Osteocyte (in vitro differentiated cells): Measurements from ENCODE around the gene PRRT2. TPM values are rescaled to one million over a fixed set of nuclear protein-coding genes. Genes with fewer than 3 reads are reported as not detected.
"Not testable (repeated sequence)": the region's sequence is repeated elsewhere in the genome, so short reads cannot be mapped to it uniquely, and the experiment has no call there.

Experiments
- DNase-seq: peaks from one replicate; pipeline ENCODE4 v3.0.0; 2021; ENCODE audit warnings: mixed read lengths; ENCODE audit not compliant: unreplicated experiment; ENCODE audit errors: extremely low spot score
- H3K27ac Mint-ChIP-seq: one replicate; pipeline ENCODE4 v1.8.0; 2021; ENCODE audit warnings: mild to moderate bottlenecking, mixed read lengths; ENCODE audit not compliant: unreplicated experiment
- H3K27me3 Mint-ChIP-seq: one replicate; pipeline ENCODE4 v1.8.0; 2021; ENCODE audit warnings: mixed read lengths; ENCODE audit not compliant: unreplicated experiment
- H3K36me3 Mint-ChIP-seq: one replicate; pipeline ENCODE4 v1.8.0; 2021; ENCODE audit warnings: mixed read lengths; ENCODE audit not compliant: unreplicated experiment
- H3K4me1 Mint-ChIP-seq: one replicate; pipeline ENCODE4 v1.8.0; 2021; ENCODE audit warnings: mixed read lengths; ENCODE audit not compliant: unreplicated experiment
- H3K4me3 Mint-ChIP-seq: one replicate; pipeline ENCODE4 v1.8.0; 2021; ENCODE audit warnings: mild to moderate bottlenecking, moderate library complexity, mixed read lengths; ENCODE audit not compliant: unreplicated experiment
- H3K9me3 Mint-ChIP-seq: one replicate; pipeline ENCODE4 v1.8.0; 2021; ENCODE audit warnings: mixed read lengths; ENCODE audit not compliant: unreplicated experiment
- total RNA-seq: library from RNA; stranded (reverse); gene quantifications from 2 replicates; pipeline ENCODE4 v1.2.1, GENCODE V29; 2021
- TF ChIP-seq, protein P1 (sequence below): fragments of 200-600 bp; sonication (generic); IDR thresholded peaks from 2 replicates; pipeline ENCODE4 v1.5.0; 2021; ENCODE audit warnings: antibody characterized with exemption, mild to moderate bottlenecking, moderate library complexity

The PRRT2 gene
- total RNA-seq, 1 donor from 2014 or later: 13.4 TPM

DNA sequence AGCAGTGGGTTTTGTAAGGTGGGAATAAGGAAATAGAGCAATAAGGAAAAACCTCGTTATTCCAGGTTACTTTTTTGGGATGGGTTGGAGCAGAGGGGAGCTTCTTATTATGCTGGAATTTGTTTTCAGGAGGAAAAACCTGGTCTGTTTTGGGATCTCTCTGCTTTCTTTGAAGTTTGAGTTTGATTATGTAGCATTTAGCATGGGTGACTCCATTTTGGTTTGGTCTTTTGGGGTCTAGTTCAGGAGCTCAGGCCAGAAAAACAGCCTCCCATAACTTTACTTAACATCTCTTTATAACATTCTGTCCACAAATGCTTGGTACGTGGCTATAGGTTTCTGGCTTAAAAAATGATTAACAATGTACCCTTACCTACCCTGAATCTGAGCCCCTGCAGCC lies 42.5 kb upstream of the PRRT2 start:
- DNase-seq: no peak
- no peaks in the 10 kb centered on the region for H3K9me3 Mint-ChIP-seq
- no peaks in the 10 kb centered on the region for H3K4me1 Mint-ChIP-seq
- no peak overlapping the region for H3K4me3 Mint-ChIP-seq
- H3K27ac Mint-ChIP-seq: no peak overlapping the region
- H3K36me3 Mint-ChIP-seq: no peaks in the 10 kb centered on the region
- peaks cover 2% of the 10 kb centered on the region for H3K27me3 Mint-ChIP-seq
- TF ChIP-seq, protein P1, sequence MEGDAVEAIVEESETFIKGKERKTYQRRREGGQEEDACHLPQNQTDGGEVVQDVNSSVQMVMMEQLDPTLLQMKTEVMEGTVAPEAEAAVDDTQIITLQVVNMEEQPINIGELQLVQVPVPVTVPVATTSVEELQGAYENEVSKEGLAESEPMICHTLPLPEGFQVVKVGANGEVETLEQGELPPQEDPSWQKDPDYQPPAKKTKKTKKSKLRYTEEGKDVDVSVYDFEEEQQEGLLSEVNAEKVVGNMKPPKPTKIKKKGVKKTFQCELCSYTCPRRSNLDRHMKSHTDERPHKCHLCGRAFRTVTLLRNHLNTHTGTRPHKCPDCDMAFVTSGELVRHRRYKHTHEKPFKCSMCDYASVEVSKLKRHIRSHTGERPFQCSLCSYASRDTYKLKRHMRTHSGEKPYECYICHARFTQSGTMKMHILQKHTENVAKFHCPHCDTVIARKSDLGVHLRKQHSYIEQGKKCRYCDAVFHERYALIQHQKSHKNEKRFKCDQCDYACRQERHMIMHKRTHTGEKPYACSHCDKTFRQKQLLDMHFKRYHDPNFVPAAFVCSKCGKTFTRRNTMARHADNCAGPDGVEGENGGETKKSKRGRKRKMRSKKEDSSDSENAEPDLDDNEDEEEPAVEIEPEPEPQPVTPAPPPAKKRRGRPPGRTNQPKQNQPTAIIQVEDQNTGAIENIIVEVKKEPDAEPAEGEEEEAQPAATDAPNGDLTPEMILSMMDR: no peak

DNA sequence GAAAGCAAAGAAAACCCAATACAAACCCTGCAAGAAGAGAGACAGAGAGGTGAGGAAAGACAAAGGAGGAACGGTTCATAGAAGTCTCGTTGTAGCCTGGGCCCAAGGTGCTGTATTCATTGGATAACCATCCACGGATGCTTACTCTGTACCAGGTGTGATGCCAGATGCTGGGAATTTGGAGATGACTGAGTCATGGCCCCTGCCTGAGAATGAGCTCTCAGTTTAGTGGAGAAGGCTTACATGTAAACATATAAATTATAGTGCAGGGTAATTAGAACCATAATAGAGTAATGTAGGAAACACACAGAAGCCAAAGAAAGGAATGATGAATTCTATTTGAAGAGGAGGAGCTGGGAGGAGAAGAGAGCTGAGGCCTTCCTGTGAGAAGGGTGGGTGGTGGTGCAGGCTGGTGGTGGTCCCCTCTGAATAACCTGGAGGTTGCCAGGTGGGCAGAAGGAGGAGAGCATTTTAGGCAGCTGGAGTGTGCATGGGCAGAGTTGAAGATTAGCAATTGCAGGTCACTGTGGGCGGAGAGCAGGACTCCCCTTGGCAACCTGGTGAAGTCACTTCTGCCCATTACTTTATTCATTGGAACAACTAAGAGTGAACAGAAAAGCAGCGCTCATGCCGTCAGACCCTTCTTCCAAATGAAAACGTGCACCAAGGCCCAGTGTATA lies 41.6 kb upstream of the PRRT2 start:
- H3K9me3 Mint-ChIP-seq: no peaks in the 10 kb centered on the region
- H3K4me3 Mint-ChIP-seq: no peak overlapping the region
- no peaks in the 10 kb centered on the region for H3K4me1 Mint-ChIP-seq
- H3K27me3 Mint-ChIP-seq: peaks cover 2% of the 10 kb centered on the region
- no peak overlapping the region for H3K27ac Mint-ChIP-seq
- TF ChIP-seq, protein P1: no peak
- no peaks in the 10 kb centered on the region for H3K36me3 Mint-ChIP-seq
- DNase-seq: no peak

DNA sequence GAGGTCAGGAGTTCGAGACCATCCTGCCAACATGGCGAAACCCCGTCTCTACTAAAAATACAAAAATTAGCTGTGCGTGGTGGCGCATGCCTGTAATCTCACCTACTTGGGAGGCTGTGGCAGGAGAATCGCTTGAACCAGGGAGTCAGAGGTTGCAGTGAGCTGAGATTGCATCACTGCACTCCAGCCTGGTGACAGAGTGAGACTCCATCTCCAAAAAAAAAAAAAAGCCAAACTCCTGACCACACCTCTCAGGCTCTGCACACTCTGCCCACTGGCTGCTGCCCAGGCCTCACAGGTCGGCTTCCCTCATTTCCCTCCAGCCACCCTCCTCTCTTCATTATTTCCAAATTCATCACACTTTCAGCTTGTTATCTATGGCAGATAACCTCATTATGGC lies 39.7 kb upstream of the PRRT2 start:
- H3K36me3 Mint-ChIP-seq, H3K27me3 Mint-ChIP-seq, H3K4me3 Mint-ChIP-seq, H3K27ac Mint-ChIP-seq, H3K9me3 Mint-ChIP-seq, DNase-seq, H3K4me1 Mint-ChIP-seq: not testable (repeated sequence)

DNA sequence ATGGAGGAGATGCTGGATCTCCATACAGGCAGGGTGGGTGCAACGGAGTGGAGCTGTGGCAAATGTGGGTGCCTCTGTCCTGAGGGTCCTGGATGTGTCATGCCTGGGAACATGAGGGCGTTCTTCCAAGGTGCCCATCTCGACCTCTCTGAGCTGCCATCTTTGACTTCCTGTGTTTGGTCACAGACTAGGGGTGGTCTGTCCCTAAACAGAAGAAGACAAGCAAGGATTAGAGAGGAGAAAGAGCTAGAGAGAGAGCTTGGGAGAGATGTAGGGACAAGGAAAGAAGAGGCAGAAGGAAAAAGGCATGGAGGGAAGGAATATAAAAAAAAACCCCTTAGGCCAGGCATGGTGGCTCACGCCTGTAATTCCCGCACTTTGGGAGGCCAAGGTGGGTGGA lies 37.3 kb upstream of the PRRT2 start:
- DNase-seq: no peak
- Mint-ChIP-seq H3K4me3 (no peak overlapping the region), H3K36me3 (no peaks in the 10 kb centered on the region), H3K4me1 (peaks cover 6% of the 10 kb centered on the region), H3K27ac (no peak overlapping the region), H3K9me3 (no peaks in the 10 kb centered on the region), H3K27me3 (peaks cover 11% of the 10 kb centered on the region)
- TF ChIP-seq, protein P1: no peak

DNA sequence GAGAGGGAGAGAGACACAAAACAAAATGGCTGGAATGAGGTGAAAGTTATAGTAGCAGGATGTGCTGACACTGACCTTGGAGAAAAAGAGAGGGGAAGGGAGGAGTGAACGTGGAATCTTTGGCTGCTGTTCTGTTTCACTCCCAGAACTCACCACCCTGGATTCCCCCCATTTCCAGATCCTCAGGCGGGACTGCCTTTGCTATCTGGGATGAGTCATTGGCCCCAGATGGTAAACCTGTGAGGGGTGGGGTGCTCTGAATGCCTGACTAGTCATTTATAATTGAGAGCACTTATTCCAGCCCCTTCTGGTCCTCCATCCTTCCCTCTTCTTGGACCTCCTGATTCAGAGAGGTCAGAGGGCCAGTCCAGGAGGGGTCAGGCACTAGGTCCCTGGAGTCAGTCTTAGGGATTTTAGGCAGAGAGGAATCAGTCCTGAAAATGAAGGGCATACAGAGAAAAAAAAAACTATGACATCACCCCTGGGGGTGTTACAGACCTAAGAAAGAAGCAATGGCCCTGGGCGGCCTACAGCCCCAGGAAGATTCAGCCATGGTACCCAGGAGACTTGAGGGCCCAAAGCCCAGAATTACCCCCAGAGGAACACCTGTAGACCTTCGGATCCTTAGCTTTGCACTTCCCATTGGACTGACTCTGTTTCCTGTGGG lies 36.1 kb upstream of the PRRT2 start:
- Mint-ChIP-seq H3K4me3 (no peak overlapping the region), H3K27me3 (peaks cover 12% of the 10 kb centered on the region), H3K9me3 (no peaks in the 10 kb centered on the region), H3K27ac (no peak overlapping the region), H3K36me3 (no peaks in the 10 kb centered on the region), H3K4me1 (peaks cover 6% of the 10 kb centered on the region)
- no peak for DNase-seq
- TF ChIP-seq, protein P1: no peak
